DOHH2 (cell line): ENCODE results near the gene LIMS1.

Source experiments
- H3F3A ChIP-seq: fragments of 200-600 bp; sonication (generic), shearing (Covaris generic); 2 replicates; pipeline ENCODE4 v1.6.0; 2016; ENCODE audit warnings: antibody characterized with exemption, mild to moderate bottlenecking; ENCODE audit not compliant: control insufficient read depth, insufficient read depth
- H3K27ac ChIP-seq: fragments of 200-600 bp; sonication (generic); 2 replicates; pipeline ENCODE4 v1.5.1; 2014; ENCODE audit warnings: low read depth, mild to moderate bottlenecking, low read length, moderate library complexity
- H3K27me3 ChIP-seq: fragments of 200-600 bp; sonication (generic); 2 replicates; pipeline ENCODE4 v1.6.1; 2014; ENCODE audit warnings: mild to moderate bottlenecking, low read length, mixed read lengths; ENCODE audit not compliant: control insufficient read depth
- H3K36me3 ChIP-seq: fragments of 200-600 bp; sonication (generic); 2 replicates; pipeline ENCODE4 v1.6.1; 2014; ENCODE audit warnings: mild to moderate bottlenecking, low read length, moderate library complexity, mixed read lengths; ENCODE audit not compliant: control insufficient read depth
- H3K4me1 ChIP-seq: fragments of 200-600 bp; sonication (generic); 2 replicates; pipeline ENCODE4 v1.6.1; 2014; ENCODE audit warnings: mild to moderate bottlenecking, low read length, mixed read lengths; ENCODE audit not compliant: control insufficient read depth
- H3K4me2 ChIP-seq: fragments of 200-600 bp; sonication (generic); 2 replicates; pipeline ENCODE4 v1.6.0; 2014; ENCODE audit warnings: mild to moderate bottlenecking, low read length, moderate library complexity
- H3K4me3 ChIP-seq: fragments of 200-600 bp; sonication (generic); 2 replicates; pipeline ENCODE4 v1.5.1; 2014; ENCODE audit warnings: mild to moderate bottlenecking, low read length, mixed read lengths
- H3K79me2 ChIP-seq: fragments of 200-600 bp; sonication (generic); 2 replicates; pipeline ENCODE4 v1.6.1; 2014; ENCODE audit warnings: mild to moderate bottlenecking, low read length, mixed read lengths; ENCODE audit not compliant: control insufficient read depth
- H3K9me2 ChIP-seq: fragments of 200-600 bp; sonication (generic); replicated peaks from 2 replicates; pipeline ENCODE4 v1.6.1; 2014; ENCODE audit warnings: mild to moderate bottlenecking, low read length, mixed read lengths; ENCODE audit not compliant: control insufficient read depth
- H3K9me3 ChIP-seq: fragments of 200-600 bp; sonication (generic); 2 replicates; pipeline ENCODE4 v1.6.1; 2014; ENCODE audit warnings: antibody characterized with exemption, low read length, mixed read lengths; ENCODE audit not compliant: control insufficient read depth, insufficient read depth
- H4K20me1 ChIP-seq: fragments of 200-600 bp; sonication (generic); 2 replicates; pipeline ENCODE4 v1.6.0; 2014; ENCODE audit warnings: low read depth, mild to moderate bottlenecking, antibody characterized with exemption, low read length, moderate library complexity; ENCODE audit not compliant: control insufficient read depth, insufficient read depth
- EZH2phosphoT487 ChIP-seq: fragments of 200-600 bp; sonication (generic); IDR thresholded peaks from 2 replicates; pipeline ENCODE4 v1.6.1; 2017; ENCODE audit warnings: borderline replicate concordance, mild to moderate bottlenecking, antibody characterized with exemption, low read length, moderate library complexity, mixed read lengths
- TF ChIP-seq, protein P1 (sequence below): fragments of 200-600 bp; sonication (generic); IDR thresholded peaks from one replicate; pipeline ENCODE4 v1.5.1; 2014; ENCODE audit warnings: antibody characterized with exemption, mild to moderate bottlenecking, low read depth, low read length; ENCODE audit not compliant: poor library complexity, severe bottlenecking

LIMS1 gene

GRCh38 chr2:108607706-108608301 lies 73.5 kb downstream of the LIMS1 start:
- no peak for TF ChIP-seq EZH2phosphoT487
- TF ChIP-seq, protein P1, sequence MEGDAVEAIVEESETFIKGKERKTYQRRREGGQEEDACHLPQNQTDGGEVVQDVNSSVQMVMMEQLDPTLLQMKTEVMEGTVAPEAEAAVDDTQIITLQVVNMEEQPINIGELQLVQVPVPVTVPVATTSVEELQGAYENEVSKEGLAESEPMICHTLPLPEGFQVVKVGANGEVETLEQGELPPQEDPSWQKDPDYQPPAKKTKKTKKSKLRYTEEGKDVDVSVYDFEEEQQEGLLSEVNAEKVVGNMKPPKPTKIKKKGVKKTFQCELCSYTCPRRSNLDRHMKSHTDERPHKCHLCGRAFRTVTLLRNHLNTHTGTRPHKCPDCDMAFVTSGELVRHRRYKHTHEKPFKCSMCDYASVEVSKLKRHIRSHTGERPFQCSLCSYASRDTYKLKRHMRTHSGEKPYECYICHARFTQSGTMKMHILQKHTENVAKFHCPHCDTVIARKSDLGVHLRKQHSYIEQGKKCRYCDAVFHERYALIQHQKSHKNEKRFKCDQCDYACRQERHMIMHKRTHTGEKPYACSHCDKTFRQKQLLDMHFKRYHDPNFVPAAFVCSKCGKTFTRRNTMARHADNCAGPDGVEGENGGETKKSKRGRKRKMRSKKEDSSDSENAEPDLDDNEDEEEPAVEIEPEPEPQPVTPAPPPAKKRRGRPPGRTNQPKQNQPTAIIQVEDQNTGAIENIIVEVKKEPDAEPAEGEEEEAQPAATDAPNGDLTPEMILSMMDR = peak; percentile 75
- no peak overlapping the region for H3K27ac ChIP-seq
- H3K79me2 ChIP-seq = peaks cover 75% of the 10 kb centered on the region
- H4K20me1 ChIP-seq = no peaks in the 10 kb centered on the region
- H3K4me1 ChIP-seq = peaks cover 80% of the 10 kb centered on the region
- peak overlapping the region; percentile 78 for H3K4me2 ChIP-seq
- no peaks in the 10 kb centered on the region for H3K27me3 ChIP-seq
- H3K9me2 ChIP-seq = no peaks in the 10 kb centered on the region
- H3K4me3 ChIP-seq = peak overlapping the region; percentile 30; the same call in 1 of the 2 replicates
- no peaks in the 10 kb centered on the region for H3K9me3 ChIP-seq
- no peaks in the 10 kb centered on the region for H3K36me3 ChIP-seq
- H3F3A ChIP-seq = peaks cover 6% of the 10 kb centered on the region; the same call in 1 of the 2 replicates

GRCh38 chr2:108611021-108611420 lies 76.8 kb downstream of the LIMS1 start:
- no peaks in the 10 kb centered on the region for H3K9me2 ChIP-seq
- H4K20me1 ChIP-seq = no peaks in the 10 kb centered on the region
- H3K27me3 ChIP-seq = no peaks in the 10 kb centered on the region
- H3K27ac ChIP-seq = peak overlapping the region; percentile 52
- H3K4me3 ChIP-seq = peak overlapping the region; percentile 48
- peaks cover 96% of the 10 kb centered on the region for H3K4me1 ChIP-seq
- peaks cover 6% of the 10 kb centered on the region; the same call in 1 of the 2 replicates for H3F3A ChIP-seq
- no peaks in the 10 kb centered on the region for H3K36me3 ChIP-seq
- H3K9me3 ChIP-seq = no peaks in the 10 kb centered on the region
- peaks cover 79% of the 10 kb centered on the region for H3K79me2 ChIP-seq
- no peak for TF ChIP-seq EZH2phosphoT487
- TF ChIP-seq, protein P1 = no peak
- H3K4me2 ChIP-seq = peak overlapping the region; percentile 78

GRCh38 chr2:108612153-108612513 lies 77.9 kb downstream of the LIMS1 start:
- Histone ChIP-seq H3K9me2 (no peaks in the 10 kb centered on the region), H3K27me3 (no peaks in the 10 kb centered on the region), H3K4me1 (peaks cover 98% of the 10 kb centered on the region), H3K4me2 (peak overlapping the region; percentile 60), H4K20me1 (no peaks in the 10 kb centered on the region), H3F3A (peaks cover 6% of the 10 kb centered on the region; the same call in 1 of the 2 replicates), H3K79me2 (peaks cover 80% of the 10 kb centered on the region), H3K36me3 (no peaks in the 10 kb centered on the region), H3K27ac (peak overlapping the region; percentile 65), H3K4me3 (peak overlapping the region; percentile 50), H3K9me3 (no peaks in the 10 kb centered on the region)
- TF ChIP-seq, protein P1 = no peak
- TF ChIP-seq EZH2phosphoT487 = no peak
